ENCODE data around the gene CNOT6.

The CNOT6 gene

DNA sequence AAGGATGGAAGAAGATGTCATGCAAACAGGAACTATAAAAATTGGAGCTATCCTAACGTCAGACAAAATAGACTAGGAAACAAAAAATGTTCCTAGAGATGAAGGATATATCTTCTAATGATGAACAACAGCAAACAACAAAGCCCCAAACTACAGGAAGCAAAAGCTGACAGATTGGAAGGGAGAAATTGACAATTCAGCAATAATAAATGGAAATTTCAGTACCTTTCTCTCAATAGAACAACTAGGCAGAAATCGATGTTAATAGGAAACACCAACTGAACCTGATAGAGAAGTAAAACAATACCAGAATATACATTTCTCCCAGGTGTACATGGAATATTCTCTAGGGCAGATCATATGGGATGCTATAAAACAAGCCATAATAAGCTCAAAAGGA, 89.6 kb downstream of the CNOT6 start:
- DNase-seq (ENCODE audit: low read depth) = no peak

DNA sequence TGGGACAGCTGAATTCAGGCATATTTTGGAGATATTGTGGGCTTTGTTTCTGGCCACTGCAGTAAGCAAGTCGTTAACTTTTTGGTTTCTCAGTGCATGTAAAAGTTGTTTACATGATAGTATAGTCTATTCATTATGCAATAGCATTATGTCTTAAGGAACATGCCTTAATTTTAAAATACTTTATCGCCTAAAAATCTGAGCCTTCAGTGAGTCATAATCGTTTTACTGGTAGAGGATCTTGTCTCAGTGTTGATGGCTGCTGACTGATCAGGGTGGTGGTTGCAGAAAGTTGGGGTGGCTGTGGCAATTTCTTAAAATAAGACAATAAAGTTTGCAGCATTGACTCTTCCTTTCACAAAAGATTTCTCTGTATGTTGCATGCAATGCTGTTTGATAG, 92.0 kb downstream of the CNOT6 start:
- no peak for DNase-seq (ENCODE audit: low read depth)

DNA sequence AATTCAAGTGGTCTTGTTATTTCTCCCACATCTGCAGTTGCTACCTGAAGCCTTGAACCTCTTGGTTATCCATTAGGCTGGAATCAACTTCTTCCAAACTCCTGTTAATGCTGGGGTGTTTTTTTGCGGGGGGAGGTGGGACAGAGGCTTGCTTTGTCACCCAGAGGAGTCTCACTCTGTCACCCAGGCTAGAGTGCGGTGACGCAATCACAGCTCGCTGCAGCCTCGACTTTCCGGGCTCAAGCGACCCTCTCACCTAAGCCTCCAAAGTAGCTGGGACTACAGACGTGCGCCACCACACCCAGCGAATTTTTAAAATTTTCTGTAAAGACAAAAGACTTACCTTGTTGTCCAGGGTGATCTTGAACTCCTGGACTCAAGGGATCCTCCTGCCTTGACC, 92.7 kb downstream of the CNOT6 start:
- DNase-seq (ENCODE audit: low read depth) = no peak

DNA sequence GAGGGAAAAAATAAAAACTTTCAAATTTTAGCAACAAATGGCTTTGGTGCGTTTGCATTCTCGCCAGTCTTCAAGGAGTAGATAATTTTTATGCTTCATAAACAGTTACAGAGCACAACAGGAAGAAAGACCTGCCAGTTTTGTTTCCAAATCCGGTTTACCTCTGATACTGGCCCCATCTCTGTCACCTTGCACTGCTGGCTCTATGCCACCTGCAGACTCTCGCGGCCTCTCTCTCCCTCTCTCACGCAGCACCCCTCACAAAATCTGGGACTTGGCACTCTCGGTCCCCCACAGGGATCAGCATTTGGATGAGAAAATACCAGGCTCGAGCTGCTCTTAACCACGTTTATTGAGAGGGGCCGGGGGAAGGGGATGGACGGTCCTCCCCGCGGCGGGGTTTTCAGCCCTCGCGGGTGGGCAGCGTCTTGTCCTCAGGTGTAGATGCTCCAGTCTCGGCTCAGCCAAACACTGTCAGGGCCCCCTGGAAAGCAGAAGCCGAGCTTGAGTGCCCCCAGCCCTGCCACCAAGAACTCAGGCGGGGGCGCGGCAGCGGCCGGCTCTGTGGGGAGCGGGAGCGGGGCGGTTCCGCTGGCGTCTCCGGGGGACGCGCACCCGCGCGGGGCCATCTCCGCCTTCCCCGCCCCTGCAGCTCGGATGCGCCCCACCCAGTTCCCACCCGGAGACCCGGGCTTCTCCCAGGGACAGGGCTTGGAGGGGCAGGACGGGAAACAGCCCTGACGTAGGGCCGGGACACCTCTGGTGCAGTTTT, 95.8 kb downstream of the CNOT6 start:
- no peak for DNase-seq (ENCODE audit: low read depth)

DNA sequence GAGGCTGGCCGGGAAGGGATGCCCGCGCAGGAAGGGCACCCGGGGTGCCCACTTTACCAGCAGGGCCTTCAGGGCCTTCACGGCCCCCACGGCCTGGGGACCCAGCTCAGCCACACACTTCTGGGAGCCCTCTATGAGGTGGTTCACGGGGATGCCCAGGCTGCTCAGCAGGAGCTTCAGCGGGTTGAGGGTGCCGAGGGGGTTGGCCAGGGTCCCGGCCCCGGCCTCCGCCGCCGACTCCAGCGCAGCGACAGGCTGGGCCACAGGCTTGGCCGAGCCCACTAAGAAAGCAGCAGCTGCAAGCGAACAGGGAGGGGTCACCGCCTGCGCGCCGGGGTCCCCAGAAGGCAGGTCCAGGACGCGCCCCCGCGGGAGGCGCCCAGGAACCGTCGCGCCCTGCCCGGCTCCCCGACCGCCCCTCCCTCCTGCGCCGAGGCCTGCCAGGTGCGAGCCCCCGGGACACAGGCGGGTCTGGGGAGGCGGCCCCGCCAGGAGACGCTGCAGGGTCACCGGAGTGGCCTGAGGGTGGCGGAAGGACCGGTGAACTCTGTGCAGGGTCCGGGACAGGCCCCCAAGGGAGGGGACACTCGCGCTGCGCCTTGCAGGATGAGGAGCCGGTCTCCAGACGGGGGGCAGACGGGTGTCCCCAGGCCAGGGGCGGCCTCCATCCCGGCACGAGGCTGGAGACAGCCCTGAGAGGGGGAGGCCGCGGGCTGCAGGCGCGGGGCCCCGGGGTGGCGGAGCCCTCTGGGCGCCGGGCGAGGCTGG, 96.5 kb downstream of the CNOT6 start:
- no peak for DNase-seq (ENCODE audit: low read depth)

DNA sequence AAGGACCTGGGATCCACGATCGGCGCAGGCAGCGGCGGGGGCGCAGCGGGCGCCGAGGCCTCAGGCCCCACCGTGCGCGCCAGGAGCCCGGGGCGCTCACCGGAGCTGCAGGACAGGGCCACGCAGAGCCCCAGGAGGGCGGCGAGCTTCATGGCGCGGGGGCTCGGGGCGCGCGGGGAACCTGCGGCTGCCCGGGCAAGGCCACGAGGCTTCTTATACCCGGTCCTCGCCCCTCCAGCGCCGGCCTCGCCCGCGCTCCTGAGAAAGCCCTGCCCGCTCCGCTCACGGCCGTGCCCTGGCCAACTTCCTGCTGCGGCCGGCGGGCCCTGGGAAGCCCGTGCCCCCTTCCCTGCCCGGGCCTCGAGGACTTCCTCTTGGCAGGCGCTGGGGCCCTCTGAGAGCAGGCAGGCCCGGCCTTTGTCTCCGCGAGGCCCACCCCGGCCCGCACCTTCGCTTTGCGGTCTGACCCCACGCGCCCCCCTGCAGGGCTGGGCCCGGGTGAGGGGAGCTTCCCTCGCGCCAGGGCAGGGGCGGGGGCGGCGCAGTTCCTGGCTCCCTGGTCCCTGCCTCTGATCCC, 97.2 kb downstream of the CNOT6 start, which contains the start of gene SCGB3A1:
Gene SCGB3A1, minus strand, starts transcription at position 189 of the 577 bp plus-strand sequence. Its CDS starts 37 bp downstream, at position 152.
- DNase-seq (ENCODE audit: low read depth) = no peak

DNA sequence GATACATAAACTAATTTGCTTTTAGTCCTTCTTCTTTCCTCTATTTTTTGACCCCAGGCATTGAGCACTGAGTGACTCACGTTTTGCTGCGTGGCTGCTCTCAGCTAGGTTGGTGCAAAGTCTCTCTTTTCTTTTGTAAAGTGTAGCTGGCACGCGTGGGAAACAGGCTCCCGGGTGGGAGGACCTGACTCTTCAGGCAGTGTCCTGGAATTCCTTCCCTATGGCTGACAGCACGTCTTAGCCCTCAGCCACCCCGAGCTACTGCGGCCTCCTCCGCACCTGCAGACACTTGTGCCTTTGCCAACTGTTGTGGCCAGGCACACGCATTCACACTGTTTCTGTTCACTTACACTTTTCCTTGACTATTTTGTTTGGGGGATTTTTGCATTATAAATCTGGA, 98.0 kb downstream of the CNOT6 start:
- DNase-seq (ENCODE audit: low read depth) = no peak

DNA sequence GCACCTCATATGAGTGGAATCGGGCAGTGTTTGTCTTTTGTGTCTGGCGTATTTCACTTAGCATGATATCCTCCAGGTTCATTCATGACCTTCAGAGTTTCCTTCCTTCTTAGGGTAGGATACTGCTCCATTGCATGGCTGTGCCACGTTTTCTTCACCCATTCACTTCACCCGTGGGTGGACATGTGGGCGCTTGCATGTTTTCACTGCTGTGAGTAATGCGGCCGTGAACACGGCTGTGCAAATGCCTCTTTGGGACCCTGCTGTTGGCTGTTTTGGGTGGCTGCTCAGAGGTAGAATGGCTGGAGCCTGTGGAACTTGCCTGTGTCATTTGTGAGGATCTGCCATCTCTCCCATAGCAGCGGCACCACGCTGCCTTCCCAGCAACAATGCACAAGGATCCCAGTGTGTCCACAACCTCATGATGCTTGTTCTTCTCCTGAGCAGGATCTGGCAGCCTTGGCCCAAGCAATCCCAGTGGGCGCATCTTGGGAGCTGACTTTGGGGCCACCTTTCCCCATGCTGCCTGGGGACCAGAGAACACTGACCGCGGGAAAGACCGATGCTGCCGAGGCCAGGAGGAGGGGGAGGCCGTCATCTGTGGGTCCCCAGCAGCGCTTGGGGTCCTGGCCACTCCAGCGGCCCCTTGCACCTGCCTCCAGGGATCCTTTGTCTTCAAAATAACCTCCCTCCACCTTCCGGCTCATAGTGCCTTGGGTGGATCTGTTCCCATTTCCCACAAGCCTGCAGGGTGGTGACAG, 99.4 kb downstream of the CNOT6 start:
- DNase-seq (ENCODE audit: low read depth) = no peak

DNA sequence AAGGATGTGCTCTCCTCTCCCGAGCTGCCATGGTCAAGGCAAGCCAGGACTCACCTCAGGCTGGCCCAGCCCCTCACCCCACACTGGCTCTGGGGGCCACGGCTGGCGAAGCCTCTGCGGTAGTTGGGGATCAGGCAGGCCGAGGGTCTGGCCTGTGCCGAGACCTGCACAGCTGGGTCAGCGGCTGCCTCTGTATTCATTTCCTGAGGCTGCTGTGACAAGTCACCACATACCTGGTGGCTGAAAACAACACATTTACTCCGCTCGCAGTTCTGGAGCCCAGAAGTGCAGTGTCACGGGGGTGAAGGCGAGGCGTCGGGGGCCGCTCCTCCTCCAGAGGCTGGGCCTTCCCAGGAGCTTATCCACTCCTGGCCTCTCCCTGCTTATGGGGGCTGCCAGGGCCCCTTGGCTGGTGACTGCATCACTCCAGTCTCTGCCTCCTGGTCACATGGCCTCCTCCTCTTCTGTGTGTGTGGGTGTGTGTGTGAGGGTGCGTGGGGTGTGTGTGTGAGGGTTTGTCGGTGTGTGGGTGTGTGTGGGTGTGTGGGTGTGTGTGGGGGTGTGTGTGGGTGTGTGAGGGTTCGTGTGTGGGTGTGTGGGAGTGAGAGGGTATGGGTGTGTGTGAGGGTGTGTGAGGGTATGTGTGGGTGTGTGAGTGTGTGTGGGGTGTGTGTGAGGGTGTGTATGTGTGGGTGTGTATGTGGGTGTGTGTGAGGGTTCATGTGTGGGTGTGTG, 100.3 kb downstream of the CNOT6 start:
- no peak for DNase-seq (ENCODE audit: low read depth)

DNA sequence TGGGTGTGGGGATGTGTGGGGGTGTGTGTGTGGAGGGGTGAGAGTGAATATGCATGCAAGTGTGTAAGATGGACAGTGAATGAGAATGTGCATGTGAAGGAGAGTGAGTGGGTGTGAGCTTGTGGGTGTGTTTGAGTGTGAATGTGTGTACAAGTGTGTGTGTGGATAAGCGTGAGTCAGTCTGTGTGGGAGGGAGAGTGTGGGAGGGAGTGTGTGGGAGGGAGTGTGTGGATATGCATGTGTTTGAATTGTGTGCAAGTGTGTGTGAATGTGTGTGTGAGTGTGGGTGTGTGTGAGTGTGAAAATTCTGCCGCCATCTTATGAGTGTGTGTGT, 100.8 kb downstream of the CNOT6 start:
- DNase-seq (ENCODE audit: low read depth) = no peak

DNA sequence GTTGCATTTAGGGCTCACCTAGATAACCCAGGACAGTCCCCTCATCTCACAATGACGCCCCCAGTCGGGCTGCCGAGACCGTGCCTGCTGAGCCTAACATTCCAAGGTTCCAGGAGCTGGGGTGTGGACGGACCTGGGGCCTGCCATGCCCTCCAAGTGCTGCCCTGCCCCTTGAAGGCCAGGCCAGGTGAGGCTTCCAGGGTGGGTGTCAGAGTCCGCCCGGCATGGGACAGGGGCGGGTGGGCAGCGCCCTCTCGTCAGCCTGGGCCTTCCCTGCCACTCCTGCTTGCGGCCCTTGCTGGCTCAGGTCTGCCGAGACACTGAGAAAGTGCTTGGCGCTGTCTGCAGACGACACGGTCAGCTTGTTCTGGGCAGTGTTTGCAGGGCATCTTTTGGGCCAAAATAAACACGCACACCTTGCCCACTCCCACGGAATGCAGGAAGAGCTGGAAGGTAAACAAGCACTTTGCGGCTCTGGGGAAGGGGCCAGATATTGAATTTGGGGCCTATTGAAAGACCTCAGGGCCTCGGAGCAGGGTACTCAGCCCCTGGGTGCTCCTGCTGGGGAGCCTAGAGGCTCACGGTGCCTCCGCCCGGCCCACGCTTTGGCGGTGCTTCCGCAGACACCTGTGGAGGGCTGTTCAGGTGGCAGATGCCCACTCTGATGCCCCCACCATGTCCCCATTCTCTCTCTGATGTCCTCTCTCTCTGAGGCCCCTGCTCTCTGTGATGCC, 101.4 kb downstream of the CNOT6 start:
- no peak for DNase-seq (ENCODE audit: low read depth)

DNA sequence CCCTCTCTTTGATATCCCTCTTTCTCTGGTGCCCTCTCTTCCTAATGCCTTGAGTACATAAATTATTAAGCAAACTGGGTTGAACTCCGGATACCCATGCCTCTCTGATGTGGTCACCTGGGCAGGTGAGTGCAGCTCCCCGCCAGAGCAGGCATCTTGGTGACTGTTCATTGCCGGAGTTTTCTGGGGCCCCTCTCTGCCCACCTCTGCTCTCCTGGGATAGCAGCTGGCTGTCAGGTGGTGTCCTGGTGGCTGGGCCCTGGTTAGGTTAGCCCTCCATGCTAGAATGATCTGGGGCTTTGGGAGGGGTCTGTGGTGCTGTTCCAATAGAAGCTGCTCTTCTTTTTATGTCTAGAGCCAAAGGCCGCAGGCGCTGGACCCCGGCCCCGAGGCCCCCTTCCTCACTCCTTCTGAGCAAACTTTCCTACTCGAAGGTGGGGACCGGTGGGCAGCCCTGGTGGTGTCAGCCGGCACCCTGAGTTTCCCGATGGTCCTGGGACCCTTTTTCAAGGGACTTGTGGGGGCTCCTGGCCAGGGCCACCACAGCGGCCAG, 102.0 kb downstream of the CNOT6 start:
- DNase-seq (ENCODE audit: low read depth) = no peak

DNA sequence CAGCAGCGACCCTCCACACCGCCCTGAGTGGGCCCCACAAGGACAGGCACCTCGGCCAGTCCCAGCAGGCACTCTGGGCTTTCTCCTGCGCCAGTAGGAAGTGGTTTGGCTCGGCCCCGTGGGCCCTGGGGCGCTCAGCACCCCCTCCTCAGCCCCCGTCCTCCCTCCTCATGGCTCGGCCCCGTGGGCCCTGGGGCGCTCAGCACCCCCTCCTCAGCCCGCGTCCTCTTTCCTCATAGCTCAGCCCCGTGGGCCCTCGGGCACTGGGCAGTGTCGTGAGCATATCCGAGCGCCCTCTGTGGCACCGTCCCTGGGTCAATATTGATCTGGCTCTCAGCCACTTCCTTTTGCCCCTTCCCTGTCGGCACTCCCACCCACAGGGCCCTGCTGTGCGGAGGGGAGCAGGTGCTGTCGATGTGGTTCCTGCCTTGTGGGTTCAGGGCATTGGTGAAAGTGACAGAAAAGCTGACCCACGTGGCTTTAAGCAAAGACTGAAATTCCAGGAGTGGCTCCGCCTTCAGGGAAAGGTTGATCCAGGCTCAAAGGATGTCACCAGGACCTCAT, 102.6 kb downstream of the CNOT6 start:
- no peak for DNase-seq (ENCODE audit: low read depth)

DNA sequence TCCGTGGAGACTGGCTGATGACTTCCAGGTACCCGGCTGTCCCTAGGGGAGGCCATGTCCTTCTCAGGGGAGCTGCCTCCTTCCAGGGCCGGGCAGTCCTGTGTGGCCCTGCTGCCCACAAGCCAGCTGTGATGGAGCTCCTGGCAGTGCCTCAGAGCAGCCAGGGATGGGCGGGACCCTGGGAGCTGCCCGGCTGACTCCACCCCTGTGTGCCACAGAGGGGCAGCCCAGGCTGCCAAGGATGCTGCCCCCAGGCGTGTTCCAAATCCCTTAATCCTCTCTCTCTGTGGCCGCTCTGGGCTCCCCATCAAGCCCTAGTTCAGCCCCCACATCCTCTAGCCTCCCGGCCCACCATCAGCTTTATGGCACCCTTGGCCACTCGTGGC, 104.1 kb downstream of the CNOT6 start:
- no peak for DNase-seq (ENCODE audit: low read depth)

DNA sequence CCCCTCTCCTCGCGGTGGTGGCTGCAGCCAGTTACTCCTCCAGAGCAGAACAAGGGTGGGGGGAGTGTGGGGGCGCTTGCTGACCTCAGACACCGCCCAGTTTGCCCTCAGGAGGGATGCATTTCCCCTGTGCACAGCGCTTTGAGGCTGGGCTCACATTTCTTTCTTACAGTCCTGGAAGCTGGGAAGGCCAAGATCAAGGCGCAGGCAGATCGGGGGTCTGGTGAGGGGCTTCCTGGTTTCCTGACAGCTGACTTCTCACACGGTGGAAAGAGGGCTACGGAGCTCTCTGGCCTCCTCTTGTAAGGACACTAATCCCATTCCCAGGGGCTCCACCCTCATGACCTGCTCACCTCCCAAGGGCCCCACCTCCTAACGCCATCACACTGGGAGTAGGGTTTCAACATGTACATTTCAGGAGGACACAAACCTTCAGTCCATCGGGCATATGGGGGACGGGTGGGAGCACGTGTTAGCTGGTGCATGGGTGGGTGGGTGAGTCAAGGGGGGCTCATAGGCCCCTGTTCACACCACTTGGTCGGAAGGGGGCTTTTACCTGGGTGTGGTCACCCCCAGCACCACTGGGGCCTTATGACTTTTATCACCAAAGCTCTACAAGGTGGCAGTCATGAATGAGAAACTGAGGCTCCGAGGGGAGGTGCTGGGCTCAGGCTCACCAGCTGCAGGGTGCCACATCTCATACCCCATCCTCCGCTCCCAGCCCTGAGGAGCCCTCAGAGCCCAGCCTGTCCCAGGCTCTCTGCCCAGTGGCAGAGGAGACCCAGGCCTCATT, 104.8 kb downstream of the CNOT6 start:
- DNase-seq (ENCODE audit: low read depth) = no peak

DNA sequence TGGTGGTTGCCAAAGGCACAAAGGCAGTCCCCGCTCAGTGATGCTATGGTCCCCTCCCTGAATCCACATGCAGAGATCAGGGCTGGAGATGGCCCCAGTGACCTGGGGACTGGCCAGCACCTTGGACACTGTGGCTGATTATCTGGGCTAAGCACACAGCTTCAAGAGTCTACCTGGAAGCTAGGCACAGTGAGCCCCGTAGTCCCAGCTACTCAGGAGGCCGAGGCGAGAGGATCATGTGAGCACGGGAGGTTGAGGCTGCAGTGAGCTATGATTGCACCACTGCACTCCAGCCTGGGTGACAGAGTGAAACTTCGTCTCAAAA, 105.4 kb downstream of the CNOT6 start:
- DNase-seq (ENCODE audit: low read depth) = no peak

DNA sequence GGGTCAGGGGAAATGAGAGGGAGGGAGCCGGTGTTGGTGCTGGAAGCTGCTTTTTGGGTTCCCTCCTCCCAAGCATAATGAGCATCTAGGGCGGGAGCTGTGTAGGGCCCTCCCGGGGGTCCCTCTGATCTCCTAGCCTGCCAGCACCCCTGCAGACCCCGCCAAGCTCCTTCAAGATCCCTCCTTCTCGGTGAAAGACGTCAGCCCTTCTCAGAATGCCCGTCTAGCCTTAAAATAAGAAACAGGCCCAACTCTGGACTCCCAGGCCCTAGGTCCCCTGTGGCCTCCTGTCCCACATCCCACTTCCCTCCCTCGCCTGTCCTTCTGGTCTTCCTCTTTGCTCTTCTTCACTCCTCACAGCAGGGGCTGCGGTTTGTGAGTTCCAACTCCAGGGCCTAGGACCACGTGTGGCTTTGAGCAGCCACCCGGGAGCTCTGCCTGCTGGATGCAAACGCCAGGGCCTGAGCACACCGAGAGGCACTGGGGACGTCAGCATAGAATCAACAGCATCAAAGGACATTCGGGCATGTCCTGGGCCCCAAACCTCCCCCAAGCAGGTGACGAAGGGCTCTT, 105.9 kb downstream of the CNOT6 start:
- DNase-seq (ENCODE audit: low read depth) = no peak

DNA sequence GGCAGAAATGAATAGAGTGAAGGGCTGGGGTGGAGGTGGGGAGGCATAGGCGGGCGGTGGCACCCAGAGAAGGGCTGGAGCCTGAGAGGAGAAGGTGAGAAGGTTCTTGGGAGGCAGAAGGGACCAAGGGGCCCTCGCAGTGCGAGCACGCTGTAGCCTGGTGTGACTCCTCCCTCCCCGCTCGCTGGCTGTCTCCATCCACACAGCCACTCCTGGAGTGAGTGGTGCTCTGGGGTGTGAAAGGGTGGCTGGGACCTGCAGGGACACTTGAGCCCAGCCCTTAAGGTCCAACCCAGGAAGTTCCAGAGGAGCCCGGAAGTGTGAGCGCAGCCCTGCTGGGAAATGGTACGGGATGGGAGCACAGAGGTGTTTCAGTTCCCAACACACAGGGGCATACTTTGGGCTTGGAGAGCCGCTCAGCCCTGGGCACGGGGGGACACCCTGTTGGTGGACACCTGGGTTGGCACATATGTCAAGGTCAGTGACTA, 106.4 kb downstream of the CNOT6 start:
- DNase-seq (ENCODE audit: low read depth) = no peak

Measured in fibroblast of gingiva (primary cell).